NCI-H526 treated with DMSO at 0.1 percent for 48 hours (cell line): ENCODE measurements around the gene BRINP2.

Experiments used
- DNase-seq: peaks from one replicate; lab custom pipeline; 2025; lab: John Stamatoyannopoulos, UW

The BRINP2 gene, protein sequence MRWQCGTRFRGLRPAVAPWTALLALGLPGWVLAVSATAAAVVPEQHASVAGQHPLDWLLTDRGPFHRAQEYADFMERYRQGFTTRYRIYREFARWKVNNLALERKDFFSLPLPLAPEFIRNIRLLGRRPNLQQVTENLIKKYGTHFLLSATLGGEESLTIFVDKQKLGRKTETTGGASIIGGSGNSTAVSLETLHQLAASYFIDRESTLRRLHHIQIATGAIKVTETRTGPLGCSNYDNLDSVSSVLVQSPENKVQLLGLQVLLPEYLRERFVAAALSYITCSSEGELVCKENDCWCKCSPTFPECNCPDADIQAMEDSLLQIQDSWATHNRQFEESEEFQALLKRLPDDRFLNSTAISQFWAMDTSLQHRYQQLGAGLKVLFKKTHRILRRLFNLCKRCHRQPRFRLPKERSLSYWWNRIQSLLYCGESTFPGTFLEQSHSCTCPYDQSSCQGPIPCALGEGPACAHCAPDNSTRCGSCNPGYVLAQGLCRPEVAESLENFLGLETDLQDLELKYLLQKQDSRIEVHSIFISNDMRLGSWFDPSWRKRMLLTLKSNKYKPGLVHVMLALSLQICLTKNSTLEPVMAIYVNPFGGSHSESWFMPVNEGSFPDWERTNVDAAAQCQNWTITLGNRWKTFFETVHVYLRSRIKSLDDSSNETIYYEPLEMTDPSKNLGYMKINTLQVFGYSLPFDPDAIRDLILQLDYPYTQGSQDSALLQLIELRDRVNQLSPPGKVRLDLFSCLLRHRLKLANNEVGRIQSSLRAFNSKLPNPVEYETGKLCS

DNA sequence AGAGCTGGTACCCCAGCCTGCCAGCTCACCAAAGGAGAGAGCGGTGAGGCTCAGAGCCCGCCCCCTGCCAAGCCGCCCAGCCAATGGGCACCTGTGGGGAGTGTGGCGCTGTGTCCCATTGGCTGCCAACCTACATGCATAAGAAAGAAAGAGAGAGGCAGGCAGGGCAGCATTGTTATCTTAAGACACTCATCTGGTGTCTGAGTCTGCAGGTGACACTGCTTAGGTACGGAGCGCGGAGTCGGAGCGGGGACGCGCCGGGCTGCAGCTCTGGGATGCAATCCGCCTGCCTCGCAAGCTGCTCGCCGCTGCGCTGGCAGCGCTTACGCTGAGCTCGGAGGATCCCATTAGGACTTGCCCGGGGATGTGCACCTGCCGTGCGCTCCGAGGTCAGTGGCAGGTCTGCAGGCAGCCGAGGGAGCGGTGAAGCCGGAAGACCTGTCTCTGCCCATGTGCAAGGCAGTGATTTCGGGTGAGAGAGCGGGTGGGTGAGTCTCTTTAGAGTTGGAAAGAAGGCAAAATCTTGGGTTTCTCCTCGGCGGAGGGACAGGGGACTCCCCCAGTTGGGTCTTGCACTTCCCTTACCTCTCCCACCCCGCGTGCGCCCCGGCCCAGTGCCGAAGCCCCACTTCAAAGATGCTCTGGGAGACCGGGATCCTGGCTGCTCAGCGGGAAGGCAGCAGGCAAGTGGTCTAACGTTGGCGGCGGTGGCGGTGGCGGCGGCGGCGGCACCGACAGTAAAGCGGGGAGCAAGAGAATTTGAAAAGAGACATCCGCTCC lies at the start of gene BRINP2:
TSS of gene BRINP2 (plus strand) at position 203 of the 780 bp plus-strand sequence. CDS start 58,919 bp downstream, outside the sequence.
- DNase-seq, result peak; percentile 98

GRCh38 chr1:177122461-177123251 lies 48.1 kb upstream of the BRINP2 start:
- DNase-seq, result no peak

GRCh38 chr1:177124577-177125278 lies 46.0 kb upstream of the BRINP2 start:
- no peak for DNase-seq

- no peak for DNase-seq
Measured at GRCh38 chr1:177126267-177126666, 44.5 kb upstream of the BRINP2 start.

DNA sequence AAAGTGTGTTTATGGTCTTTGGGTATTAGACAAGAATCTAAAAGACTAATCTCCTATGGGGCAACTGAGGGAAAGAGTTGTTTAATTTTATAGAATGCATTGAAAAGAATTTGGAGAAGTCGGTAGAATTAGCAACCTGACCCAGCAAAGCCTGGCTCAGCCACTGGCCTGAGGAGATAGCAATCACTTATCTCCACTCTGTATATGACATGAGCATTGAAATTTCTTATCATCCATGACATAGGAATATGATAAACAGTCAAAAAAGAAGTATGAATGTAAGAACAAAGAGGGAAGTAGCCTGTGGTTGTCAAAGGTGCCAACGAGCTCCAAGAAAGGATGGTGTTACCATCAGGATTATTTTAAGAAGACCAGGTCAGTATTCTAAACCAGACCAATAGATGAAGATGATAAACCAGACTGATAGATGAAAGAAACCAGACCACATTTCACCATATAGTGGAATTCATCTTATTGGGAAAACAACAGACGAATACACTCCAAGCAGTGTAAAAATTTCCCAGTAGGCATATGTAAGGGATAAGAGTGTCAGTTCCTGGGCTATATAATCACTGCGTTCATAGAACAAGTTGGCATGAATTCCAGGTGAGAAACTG lies 42.0 kb upstream of the BRINP2 start:
- DNase-seq, result no peak

DNA sequence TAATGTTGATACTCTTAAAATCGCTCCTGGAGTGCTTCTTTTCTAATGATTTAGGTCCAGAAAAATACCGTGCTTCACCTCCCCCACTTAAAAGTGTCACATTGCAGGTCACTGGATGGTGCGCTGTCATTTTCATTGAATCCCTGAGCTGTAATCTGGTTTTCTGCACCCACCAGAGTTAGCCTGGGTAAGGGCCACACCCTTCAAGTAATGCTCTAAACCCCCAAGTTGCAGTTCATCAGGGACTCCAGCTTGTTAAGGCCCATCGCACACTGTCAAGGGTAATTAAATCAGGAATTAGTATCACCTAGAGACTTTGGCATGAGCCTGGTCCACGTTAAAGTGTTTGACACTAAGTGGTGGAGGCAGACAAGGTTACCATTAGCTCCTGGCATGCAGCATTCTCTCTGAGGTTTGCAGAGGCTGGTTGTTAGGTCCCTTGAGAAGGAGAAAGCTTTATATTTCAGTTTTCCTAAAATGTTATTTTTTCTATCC lies 40.3 kb upstream of the BRINP2 start:
- DNase-seq, result no peak

- DNase-seq, result no peak
Measured at GRCh38 chr1:177131723-177132122, 39.0 kb upstream of the BRINP2 start.

DNA sequence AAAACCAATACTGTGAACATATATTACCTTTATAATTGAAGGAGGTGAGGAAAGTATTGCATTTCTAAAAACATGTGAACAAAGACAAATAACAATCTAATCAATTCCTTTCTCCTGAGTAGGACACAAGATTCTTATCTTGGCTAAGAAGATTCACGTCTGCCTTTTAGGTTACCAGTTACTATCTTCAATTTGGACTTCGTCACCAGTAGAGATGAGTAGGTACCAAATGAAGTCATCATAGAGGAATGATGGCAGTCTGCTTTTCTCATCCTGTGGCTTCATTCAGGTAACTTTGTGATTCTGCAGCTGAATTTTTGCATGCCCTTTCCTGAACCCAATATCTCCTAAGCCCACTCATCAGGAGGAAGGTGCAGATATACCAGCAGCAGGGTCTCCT lies 38.6 kb upstream of the BRINP2 start:
- no peak for DNase-seq

- DNase-seq, result no peak
Measured at GRCh38 chr1:177133977-177134538, 36.7 kb upstream of the BRINP2 start.

DNA sequence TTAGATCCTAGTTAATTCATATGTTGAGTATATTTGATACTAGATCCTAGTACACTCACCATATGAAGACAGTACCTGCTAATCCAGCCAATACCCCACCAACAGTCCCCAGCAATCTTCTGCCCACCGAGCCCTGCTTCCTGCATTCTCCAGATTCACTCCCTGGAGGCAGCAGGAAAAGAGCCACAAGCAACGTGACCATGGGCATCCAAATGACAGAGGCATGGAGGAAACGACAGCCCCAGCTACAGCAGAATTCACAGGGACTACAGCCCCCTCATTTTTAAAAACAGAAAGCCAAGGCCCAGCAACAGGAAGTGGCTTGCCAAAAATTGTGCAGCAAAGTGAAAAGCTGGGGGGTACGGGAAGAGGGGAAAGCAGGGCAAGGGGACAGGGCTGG lies 35.5 kb upstream of the BRINP2 start:
- no peak for DNase-seq

- no peak for DNase-seq
Measured at GRCh38 chr1:177137814-177138213, 32.9 kb upstream of the BRINP2 start.

DNA sequence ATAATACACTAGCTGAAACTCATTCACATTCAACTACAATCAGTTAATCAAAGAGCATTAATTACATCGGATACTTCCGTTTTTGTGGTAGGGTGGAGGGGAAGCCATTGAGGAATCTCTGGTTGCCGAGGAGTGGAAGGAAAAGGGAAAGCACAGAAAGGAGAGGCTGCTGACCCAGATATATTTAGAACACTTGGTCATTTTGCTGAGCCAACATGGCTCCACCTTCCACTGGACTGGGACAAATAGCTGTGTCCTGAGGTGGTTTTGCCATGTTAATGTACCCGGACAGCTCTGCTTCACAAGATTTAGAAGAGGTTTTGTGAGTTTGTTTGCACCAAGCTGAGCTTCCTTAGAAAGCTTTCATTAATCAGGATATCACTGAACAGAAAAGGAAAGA lies 32.4 kb upstream of the BRINP2 start:
- no peak for DNase-seq

DNA sequence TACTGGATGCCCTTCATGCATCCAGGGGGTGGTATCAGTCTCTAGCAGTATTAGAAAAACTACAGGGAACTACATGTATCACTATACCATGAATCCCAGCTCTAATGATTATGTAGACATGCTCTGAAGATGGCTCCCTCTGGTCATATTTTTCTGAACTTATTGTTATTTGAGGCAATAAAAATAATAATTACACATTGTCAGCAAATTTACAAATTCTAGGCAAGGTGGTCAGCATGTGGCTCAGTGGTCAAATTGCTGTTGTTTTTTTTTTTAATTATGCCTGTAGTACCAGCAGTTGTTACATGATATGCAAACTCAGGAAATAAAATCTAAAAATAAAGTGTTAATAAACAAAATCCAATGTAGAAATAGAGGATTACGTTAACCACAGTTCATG lies 28.7 kb upstream of the BRINP2 start:
- DNase-seq, result no peak

GRCh38 chr1:177142791-177143271 lies 27.9 kb upstream of the BRINP2 start:
- peak; percentile 22 for DNase-seq

DNA sequence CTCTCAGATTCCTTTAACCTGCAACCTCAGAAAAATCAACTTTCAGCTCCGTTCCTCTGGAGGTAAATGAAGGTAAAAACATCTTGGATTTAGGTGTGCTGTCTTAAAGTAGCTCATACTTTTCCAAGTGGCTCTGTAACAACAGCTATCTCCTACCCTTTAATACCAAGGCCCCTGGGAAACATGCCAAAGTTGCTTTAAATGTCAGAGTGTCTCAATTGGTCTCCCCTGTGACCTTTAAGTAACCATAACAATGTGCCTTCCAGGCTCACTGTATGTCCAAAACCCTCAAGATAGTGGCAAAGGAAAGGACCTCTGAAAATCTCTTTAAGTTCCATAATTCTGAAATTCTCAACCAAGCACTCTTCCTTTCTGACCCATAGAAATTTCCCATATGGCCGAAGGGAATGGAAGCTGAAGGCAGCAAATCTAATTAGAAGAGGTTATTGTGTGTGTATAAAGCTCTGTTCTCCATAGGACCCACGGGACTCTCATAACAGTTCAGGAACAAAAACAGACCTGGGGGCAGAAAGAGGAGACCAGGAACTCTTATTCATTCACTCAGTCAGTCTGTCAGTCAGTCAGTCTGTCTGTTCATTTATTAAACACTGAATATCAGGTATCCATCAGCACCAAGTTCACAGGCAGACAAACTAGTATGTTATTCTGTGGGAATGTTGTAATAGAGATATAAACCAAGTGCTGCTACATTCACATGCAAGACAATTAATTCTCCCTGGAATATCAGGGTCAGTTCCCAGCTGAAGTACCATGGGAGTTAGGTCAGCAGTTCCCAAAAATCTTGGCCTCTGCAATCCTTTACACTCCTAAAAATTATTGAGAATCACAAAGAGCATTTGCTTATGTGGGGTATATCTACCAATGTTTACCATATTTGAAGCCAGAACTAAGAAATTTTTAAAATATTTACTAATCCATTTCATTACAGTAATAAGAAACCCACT lies 25.4 kb upstream of the BRINP2 start:
- DNase-seq, result no peak

DNA sequence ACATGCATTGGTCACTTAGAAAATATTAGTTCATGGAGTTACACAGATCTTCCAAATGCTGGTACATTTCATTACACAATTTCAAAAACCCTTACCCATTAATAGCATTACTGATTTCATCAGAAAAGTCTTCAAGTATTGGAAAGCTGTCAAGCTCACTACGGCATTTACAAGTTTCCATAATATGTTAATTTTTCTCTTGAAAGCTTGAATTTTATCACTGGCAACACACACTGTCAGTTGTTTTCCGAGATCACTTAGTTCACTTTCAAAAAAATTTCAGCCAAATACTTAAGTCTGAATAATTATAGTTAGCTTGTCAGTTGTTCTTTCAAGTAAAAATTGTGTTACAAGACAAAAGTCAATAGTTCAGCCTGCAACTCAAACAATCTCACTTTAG lies 24.3 kb upstream of the BRINP2 start:
- DNase-seq, result no peak

GRCh38 chr1:177162243-177162642 lies 8.5 kb upstream of the BRINP2 start:
- no peak for DNase-seq

GRCh38 chr1:177163844-177164379 lies 6.8 kb upstream of the BRINP2 start:
- no peak for DNase-seq
